Mesothelial cell of epicardium (in vitro differentiated cells): ENCODE data around the gene IFFO2. TPM values are rescaled to one million over a fixed set of nuclear protein-coding genes. Genes with fewer than 3 reads are reported as not detected.
"Not testable (repeated sequence)": the region's sequence is repeated elsewhere in the genome, so short reads cannot be mapped to it uniquely, and the experiment has no call there.

Source experiments
- DNase-seq, 2 experiments: peaks; one replicate each; pipeline ENCODE4 v3.0.0; 2021; ENCODE audit warnings: low spot score in 2 of 2; ENCODE audit not compliant: unreplicated experiment in 2 of 2
- H3K27ac Mint-ChIP-seq: 2 replicates; pipeline ENCODE4 v1.8.0; 2021; ENCODE audit warnings: mixed read lengths
- H3K27me3 Mint-ChIP-seq: 2 replicates; pipeline ENCODE4 v1.8.0; 2021; ENCODE audit warnings: low read depth, mixed read lengths
- H3K36me3 Mint-ChIP-seq: 2 replicates; pipeline ENCODE4 v1.8.0; 2021; ENCODE audit warnings: mixed read lengths
- H3K4me1 Mint-ChIP-seq: 2 replicates; pipeline ENCODE4 v1.8.0; 2021; ENCODE audit warnings: mixed read lengths
- H3K4me3 Mint-ChIP-seq: 2 replicates; pipeline ENCODE4 v1.8.0; 2021; ENCODE audit warnings: mild to moderate bottlenecking, moderate library complexity, mixed read lengths
- H3K9me3 Mint-ChIP-seq: 2 replicates; pipeline ENCODE4 v1.8.0; 2021; ENCODE audit warnings: mixed read lengths
- CTCF ChIP-seq: fragments of 200-600 bp; sonication (generic); IDR thresholded peaks from one replicate; pipeline ENCODE4 v1.5.0; 2021; ENCODE audit warnings: antibody characterized with exemption; ENCODE audit not compliant: unreplicated experiment
- total RNA-seq: library from RNA; stranded (reverse); gene quantifications from 3 replicates; pipeline ENCODE4 v1.2.1, GENCODE V29; 2021

The IFFO2 gene
- total RNA-seq, 1 donor from 2014 or later: 9.1 TPM

- TF ChIP-seq CTCF: no peak
- Mint-ChIP-seq H3K4me1 (peaks cover 15% of the 10 kb centered on the region), H3K36me3 (no peaks in the 10 kb centered on the region), H3K4me3 (no peak overlapping the region), H3K27ac (no peak overlapping the region), H3K27me3 (no peaks in the 10 kb centered on the region), H3K9me3 (no peaks in the 10 kb centered on the region)
- no peak for DNase-seq
Observed at GRCh38 chr1:18898567-18898966, 57.9 kb downstream of the IFFO2 start.

- no peaks in the 10 kb centered on the region for H3K36me3 Mint-ChIP-seq
- no peak for DNase-seq
- no peak for TF ChIP-seq CTCF
- H3K4me1 Mint-ChIP-seq: peaks cover 3% of the 10 kb centered on the region
- H3K27me3 Mint-ChIP-seq: no peaks in the 10 kb centered on the region
- no peak overlapping the region for H3K4me3 Mint-ChIP-seq
- no peak overlapping the region for H3K27ac Mint-ChIP-seq
- H3K9me3 Mint-ChIP-seq: no peaks in the 10 kb centered on the region
Observed at GRCh38 chr1:18895317-18895716, 61.2 kb downstream of the IFFO2 start.

GRCh38 chr1:18893120-18893519 is 63.4 kb downstream of the IFFO2 start:
- H3K36me3 Mint-ChIP-seq: no peaks in the 10 kb centered on the region
- DNase-seq: no peak
- H3K27ac Mint-ChIP-seq: no peak overlapping the region
- no peaks in the 10 kb centered on the region for H3K9me3 Mint-ChIP-seq
- peaks cover 3% of the 10 kb centered on the region for H3K4me1 Mint-ChIP-seq
- TF ChIP-seq CTCF: no peak
- no peak overlapping the region for H3K4me3 Mint-ChIP-seq
- no peaks in the 10 kb centered on the region for H3K27me3 Mint-ChIP-seq

GRCh38 chr1:18891858-18892257 is 64.6 kb downstream of the IFFO2 start:
- H3K4me1 Mint-ChIP-seq, H3K36me3 Mint-ChIP-seq, H3K4me3 Mint-ChIP-seq, DNase-seq, H3K9me3 Mint-ChIP-seq, H3K27me3 Mint-ChIP-seq, H3K27ac Mint-ChIP-seq: not testable (repeated sequence)

GRCh38 chr1:18891426-18891780 is 65.1 kb downstream of the IFFO2 start:
- no peaks in the 10 kb centered on the region for H3K27me3 Mint-ChIP-seq
- H3K27ac Mint-ChIP-seq: no peak overlapping the region
- H3K4me3 Mint-ChIP-seq: no peak overlapping the region
- H3K9me3 Mint-ChIP-seq: no peaks in the 10 kb centered on the region
- no peaks in the 10 kb centered on the region for H3K36me3 Mint-ChIP-seq
- peaks cover 3% of the 10 kb centered on the region for H3K4me1 Mint-ChIP-seq
- no peak for DNase-seq
- TF ChIP-seq CTCF: no peak

- no peak for DNase-seq
- H3K27me3 Mint-ChIP-seq: no peaks in the 10 kb centered on the region
- H3K36me3 Mint-ChIP-seq: no peaks in the 10 kb centered on the region
- no peak overlapping the region for H3K4me3 Mint-ChIP-seq
- peaks cover 3% of the 10 kb centered on the region for H3K4me1 Mint-ChIP-seq
- H3K27ac Mint-ChIP-seq: no peak overlapping the region
- H3K9me3 Mint-ChIP-seq: no peaks in the 10 kb centered on the region
- TF ChIP-seq CTCF: no peak
Observed at GRCh38 chr1:18890706-18891425, 65.6 kb downstream of the IFFO2 start.
